Natural killer cell (primary cell): ENCODE results near the gene ANXA1. TPM values are rescaled to one million over a fixed set of nuclear protein-coding genes. Genes with fewer than 3 reads are reported as not detected.

Experiments used
- ATAC-seq, 3 donors: fragments of 150-1000 bp in 2 of 3; fragments of 200-7000 bp in 1 of 3; cut with Tn5 transposase; 1 replicate in 1 of 3; 2 replicates in 2 of 3; pipeline ENCODE4 v1.10.0; 2021; ENCODE audit warnings: mild to moderate bottlenecking in 2 of 3, moderate library complexity in 2 of 3
- DNase-seq, 2 donors: peaks; one replicate each; pipeline versions ENCODE4 v3.0.0 to v3.0.0-alpha.2; 2013 to 2021; ENCODE audit warnings: mixed read lengths in 1 of 2
- H3K27ac ChIP-seq: one replicate; pipeline ENCODE4 v1.5.1; 2013; ENCODE audit warnings: mild to moderate bottlenecking, low read length
- H3K27me3 ChIP-seq: one replicate; pipeline ENCODE4 v1.6.1; 2013; ENCODE audit warnings: low read length; ENCODE audit not compliant: control insufficient read depth, insufficient read depth
- H3K36me3 ChIP-seq: one replicate; pipeline ENCODE4 v1.6.1; 2013; ENCODE audit warnings: low read length; ENCODE audit not compliant: control insufficient read depth, insufficient read depth
- H3K4me1 ChIP-seq: one replicate; pipeline ENCODE4 v1.6.1; 2013; ENCODE audit warnings: low read length; ENCODE audit not compliant: control insufficient read depth, insufficient read depth
- H3K4me3 ChIP-seq: one replicate; pipeline ENCODE4 v1.5.1; 2013; ENCODE audit warnings: low read length
- H3K9me3 ChIP-seq: one replicate; pipeline ENCODE4 v1.6.1; 2013; ENCODE audit warnings: low read length; ENCODE audit not compliant: control insufficient read depth, insufficient read depth
- H3K27ac Mint-ChIP-seq, 2 donors: one replicate each; pipeline ENCODE4 v1.8.0; 2022; ENCODE audit warnings: mild to moderate bottlenecking in 2 of 2, mixed read lengths in 2 of 2, moderate library complexity in 1 of 2
- H3K27me3 Mint-ChIP-seq, 2 donors: one replicate each; pipeline ENCODE4 v1.8.0; 2022; ENCODE audit warnings: low read depth in 2 of 2, mixed read lengths in 2 of 2
- H3K36me3 Mint-ChIP-seq: one replicate; pipeline ENCODE4 v1.8.0; 2022; ENCODE audit warnings: mixed read lengths
- H3K4me1 Mint-ChIP-seq, 2 donors: one replicate each; pipeline ENCODE4 v1.8.0; 2022; ENCODE audit warnings: mixed read lengths in 2 of 2
- H3K4me3 Mint-ChIP-seq: one replicate; pipeline ENCODE4 v1.8.0; 2022; ENCODE audit warnings: mild to moderate bottlenecking, moderate library complexity, mixed read lengths
- H3K9me3 Mint-ChIP-seq, 2 donors: one replicate each; pipeline ENCODE4 v1.8.0; 2022; ENCODE audit warnings: mixed read lengths in 2 of 2
- CTCF ChIP-seq: fragments of 200-600 bp; IDR thresholded peaks from one replicate; pipeline ENCODE4 v1.8.0; 2022; ENCODE audit warnings: antibody characterized with exemption
- WGBS: methylation state at CpG from one replicate; pipeline ENCODE4 v1.1.7; 2013; ENCODE audit warnings: missing lambda C conversion rate; ENCODE audit not compliant: insufficient coverage; 5-methylcytosine and 5-hydroxymethylcytosine counted together
- intact Hi-C: fragments of 100-400 bp; cut with micrococcal nuclease; formaldehyde crosslinking; loops from one replicate; pipeline ENCODE4 v1.14.2; 2022
- total RNA-seq, 4 donors: library from RNA; stranded (reverse); fragments of 120-200 nt in 1 of 4; gene quantifications; one replicate each; pipeline versions ENCODE4 v1.2.3 to v1.2.4, GENCODE V29; 2013 to 2022

The ANXA1 gene
- total RNA-seq, 3 donors from 2014 or later (not counting 1 experiment from before 2014, with no cell fraction given), result 362 to 1,065 (median 419) TPM

DNA sequence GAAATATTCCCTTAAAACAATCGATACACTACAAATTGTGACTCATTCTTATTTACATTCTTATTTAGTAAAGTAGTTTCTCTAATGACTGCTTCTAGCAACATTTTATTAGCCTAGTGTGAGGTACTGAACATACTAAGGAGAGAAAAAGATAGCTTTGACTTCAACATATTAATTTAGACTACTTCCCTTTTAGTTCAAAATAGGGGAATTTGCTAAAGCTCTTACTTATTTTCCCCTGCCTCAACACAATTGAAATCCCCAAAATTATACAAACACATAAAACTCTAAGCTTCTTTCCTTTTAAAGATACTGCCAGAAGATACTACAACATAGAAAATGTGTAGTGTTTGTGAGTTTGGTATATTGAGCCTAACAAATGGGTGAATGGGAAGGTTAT lies 55.2 kb downstream of the ANXA1 start:
- no peak for TF ChIP-seq CTCF
- WGBS, result no CpG with 5 or more reads among the region's 1 CpG
- H3K9me3 Mint-ChIP-seq, result no peaks in the 10 kb centered on the region
- no peak overlapping the region for H3K27ac Mint-ChIP-seq
- H3K4me1 Mint-ChIP-seq, result no peaks in the 10 kb centered on the region
- ATAC-seq (no peak), DNase-seq (no peak)
- Histone ChIP-seq H3K27me3 (no peaks in the 10 kb centered on the region), H3K4me1 (no peaks in the 10 kb centered on the region), H3K27ac (no peak overlapping the region), H3K4me3 (no peak overlapping the region), H3K36me3 (no peaks in the 10 kb centered on the region), H3K9me3 (no peaks in the 10 kb centered on the region)
- H3K27me3 Mint-ChIP-seq, result peaks cover 0 to 18% of the 10 kb centered on the region in 2 donors
- H3K36me3 Mint-ChIP-seq, result no peaks in the 10 kb centered on the region
- H3K4me3 Mint-ChIP-seq, result no peak overlapping the region
- intact Hi-C loops, result no loop called here

DNA sequence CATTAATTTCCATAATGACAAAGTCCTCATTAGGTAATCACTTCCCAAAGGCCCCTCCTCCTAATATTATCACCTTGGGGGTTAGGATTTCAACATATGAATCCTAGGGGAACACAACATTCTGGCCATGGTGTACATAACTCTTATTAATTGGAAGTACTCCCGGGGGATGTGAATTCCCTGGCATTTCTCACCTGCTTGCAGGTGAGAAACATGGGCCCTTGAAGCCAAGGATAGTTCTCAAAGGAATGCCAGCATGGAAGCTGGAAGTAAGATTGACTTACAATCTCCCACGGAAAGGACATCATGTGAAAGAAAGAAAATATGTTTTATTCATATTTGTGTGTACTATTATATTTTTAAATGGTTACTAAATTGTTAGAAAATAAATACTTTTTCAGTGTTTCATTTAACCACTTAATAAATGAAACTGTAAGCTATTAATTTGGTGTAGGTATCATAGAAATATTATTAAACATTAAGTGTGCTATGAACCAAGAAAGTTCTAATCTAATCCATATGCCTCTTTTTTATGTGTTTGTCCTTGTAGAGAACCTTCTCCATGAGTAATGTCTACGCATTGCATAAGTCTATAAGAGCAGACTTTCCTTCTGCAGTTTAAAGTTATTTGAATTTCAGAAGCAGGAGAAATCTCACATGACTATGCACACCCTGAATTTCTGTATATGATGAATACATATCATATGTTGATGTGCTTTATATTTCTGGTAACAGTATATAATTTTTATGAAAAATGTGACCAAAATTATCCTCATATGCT lies 59.4 kb downstream of the ANXA1 start:
- H3K27ac Mint-ChIP-seq, result no peak overlapping the region
- Histone ChIP-seq H3K36me3 (no peaks in the 10 kb centered on the region), H3K4me1 (no peaks in the 10 kb centered on the region), H3K4me3 (no peak overlapping the region), H3K27ac (no peak overlapping the region), H3K9me3 (no peaks in the 10 kb centered on the region), H3K27me3 (no peaks in the 10 kb centered on the region)
- WGBS, result 47% methylated on average over 2 of the region's 3 CpGs
- no peaks in the 10 kb centered on the region for H3K36me3 Mint-ChIP-seq
- peaks cover 10 to 20% of the 10 kb centered on the region in 2 donors for H3K27me3 Mint-ChIP-seq
- ATAC-seq (no peak), DNase-seq (no peak)
- H3K9me3 Mint-ChIP-seq, result no peaks in the 10 kb centered on the region
- TF ChIP-seq CTCF, result no peak
- intact Hi-C loops, result no loop called here
- no peak overlapping the region for H3K4me3 Mint-ChIP-seq
- no peaks in the 10 kb centered on the region for H3K4me1 Mint-ChIP-seq

GRCh38 chr9:73213300-73213699 lies 61.6 kb downstream of the ANXA1 start:
- Mint-ChIP-seq H3K4me1 (no peaks in the 10 kb centered on the region), H3K36me3 (no peaks in the 10 kb centered on the region), H3K27me3 (peaks cover 13 to 16% of the 10 kb centered on the region in 2 donors), H3K9me3 (no peaks in the 10 kb centered on the region), H3K27ac (no peak overlapping the region), H3K4me3 (no peak overlapping the region)
- WGBS, result no CpG with 5 or more reads among the region's 2 CpGs
- intact Hi-C loops, result no loop called here
- H3K4me1 ChIP-seq, result no peaks in the 10 kb centered on the region
- H3K27me3 ChIP-seq, result peaks cover 2% of the 10 kb centered on the region
- H3K27ac ChIP-seq, result no peak overlapping the region
- no peak overlapping the region for H3K4me3 ChIP-seq
- no peak for TF ChIP-seq CTCF
- no peaks in the 10 kb centered on the region for H3K36me3 ChIP-seq
- DNase-seq (no peak), ATAC-seq (no peak)
- no peaks in the 10 kb centered on the region for H3K9me3 ChIP-seq

- no peak overlapping the region for H3K27ac ChIP-seq
- H3K4me1 Mint-ChIP-seq, result no peaks in the 10 kb centered on the region
- peaks cover 16 to 17% of the 10 kb centered on the region in 2 donors for H3K27me3 Mint-ChIP-seq
- H3K36me3 Mint-ChIP-seq, result no peaks in the 10 kb centered on the region
- no peak overlapping the region for H3K27ac Mint-ChIP-seq
- no peak overlapping the region for H3K4me3 ChIP-seq
- DNase-seq (no peak), ATAC-seq (no peak)
- no peaks in the 10 kb centered on the region for H3K9me3 Mint-ChIP-seq
- no peak overlapping the region for H3K4me3 Mint-ChIP-seq
- H3K9me3 ChIP-seq, result no peaks in the 10 kb centered on the region
- no peak for TF ChIP-seq CTCF
- H3K27me3 ChIP-seq, result peaks cover 2% of the 10 kb centered on the region
- no peaks in the 10 kb centered on the region for H3K4me1 ChIP-seq
- H3K36me3 ChIP-seq, result no peaks in the 10 kb centered on the region
- WGBS, result 65% methylated on average over 3 of the region's 3 CpGs
- intact Hi-C loops, result no loop called here
Measured at GRCh38 chr9:73215249-73215648, 63.6 kb downstream of the ANXA1 start.
